GM21423 (cell line): ENCODE data around the gene SLC9A9.

Source experiments
- ATAC-seq: cut with Tn5 transposase; IDR thresholded peaks from one replicate; pipeline ENCODE4 v1.9.1; 2021; ENCODE audit warnings: mild to moderate bottlenecking, moderate library complexity; ENCODE audit not compliant: unreplicated experiment

The SLC9A9 gene

GRCh38 chr3:143573610-143574303 is 274.5 kb downstream of the SLC9A9 start:
- no peak for ATAC-seq

DNA sequence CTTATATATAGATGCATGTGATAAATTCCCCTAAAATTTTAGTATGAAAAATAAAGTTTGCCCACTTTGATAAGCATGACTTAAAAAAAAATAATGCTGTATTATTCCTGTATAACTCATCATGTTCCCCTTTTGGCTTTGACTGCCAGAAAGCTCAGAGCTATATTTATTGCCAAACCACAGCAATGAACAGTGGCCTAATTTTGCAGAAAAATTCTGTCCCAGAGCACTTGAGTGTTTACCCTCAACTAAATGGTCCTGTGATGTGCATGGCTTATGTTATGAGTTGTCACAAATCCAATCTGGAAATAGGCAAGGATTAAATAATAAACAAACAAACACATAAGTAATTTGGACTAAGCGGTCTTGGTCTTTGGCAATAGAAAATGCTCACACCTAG is 276.7 kb downstream of the SLC9A9 start:
- ATAC-seq = no peak

- no peak for ATAC-seq
These were observed 280.4 kb downstream of the SLC9A9 start for GRCh38 chr3:143567823-143568222.

- no peak for ATAC-seq
These were observed 282.3 kb downstream of the SLC9A9 start for GRCh38 chr3:143565951-143566350.

- no peak for ATAC-seq
These were observed 284.5 kb downstream of the SLC9A9 start for GRCh38 chr3:143563786-143564185.

- no peak for ATAC-seq
These were observed 285.5 kb downstream of the SLC9A9 start for GRCh38 chr3:143562789-143563188.

DNA sequence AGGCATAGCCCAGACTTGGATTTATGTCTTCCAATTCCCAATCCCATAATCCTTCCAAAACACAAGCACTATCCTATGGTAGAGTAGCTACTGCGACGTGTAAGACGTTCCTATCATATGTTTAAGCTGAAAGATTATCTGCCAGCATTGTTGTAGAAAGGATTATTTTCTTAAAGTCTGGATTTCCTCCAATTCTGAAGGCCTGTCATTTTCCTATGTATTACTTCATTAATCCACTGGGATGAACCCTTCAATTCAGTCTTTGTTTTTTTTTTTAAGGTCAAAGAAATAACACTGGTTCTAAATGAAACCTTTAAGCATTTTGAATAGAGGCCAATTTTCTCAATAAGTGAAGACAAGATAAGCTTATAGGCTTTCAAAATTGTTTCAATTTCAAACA is 289.0 kb downstream of the SLC9A9 start:
- no peak for ATAC-seq

DNA sequence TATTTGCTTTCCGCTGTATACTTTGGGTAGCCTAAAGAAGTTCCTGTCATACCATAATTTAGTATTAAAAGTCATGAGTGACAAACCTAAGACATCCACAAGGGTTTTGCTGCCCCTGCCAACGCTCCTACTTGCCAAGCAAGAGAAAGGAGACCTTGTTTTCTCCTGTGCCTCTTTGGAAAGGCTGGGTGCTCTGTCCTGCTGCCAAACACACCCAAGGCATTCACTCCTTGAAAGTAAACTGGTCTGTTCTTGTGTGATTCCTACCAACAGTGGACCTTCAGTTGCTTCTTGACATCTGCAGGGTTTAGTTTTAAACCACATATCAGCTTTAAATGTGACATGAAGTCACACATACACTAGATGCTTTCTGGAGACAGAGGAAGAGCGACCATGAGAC is 295.4 kb downstream of the SLC9A9 start:
- no peak for ATAC-seq

DNA sequence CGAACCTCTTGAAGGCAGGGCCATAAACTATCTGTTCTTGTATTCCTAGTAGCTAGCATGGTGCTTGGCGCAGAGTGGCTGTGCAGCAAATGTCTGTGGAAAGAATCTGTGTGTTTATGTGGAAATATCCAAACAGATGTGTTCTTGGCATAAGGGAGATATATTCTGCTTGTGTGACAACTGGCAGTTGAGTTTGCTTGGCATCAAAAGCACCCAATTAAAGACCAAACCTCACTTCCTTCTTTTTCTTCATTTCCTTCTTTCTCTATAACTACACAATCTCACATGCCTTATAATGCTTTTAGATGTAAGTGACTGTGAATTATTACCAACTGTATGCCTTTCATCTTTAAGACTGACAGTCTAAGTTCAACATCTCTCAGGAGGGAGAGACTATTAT is 296.5 kb downstream of the SLC9A9 start:
- no peak for ATAC-seq

- no peak for ATAC-seq
These were observed 299.3 kb downstream of the SLC9A9 start for GRCh38 chr3:143548861-143549497.

- no peak for ATAC-seq
These were observed 299.9 kb downstream of the SLC9A9 start for GRCh38 chr3:143548393-143548792.

DNA sequence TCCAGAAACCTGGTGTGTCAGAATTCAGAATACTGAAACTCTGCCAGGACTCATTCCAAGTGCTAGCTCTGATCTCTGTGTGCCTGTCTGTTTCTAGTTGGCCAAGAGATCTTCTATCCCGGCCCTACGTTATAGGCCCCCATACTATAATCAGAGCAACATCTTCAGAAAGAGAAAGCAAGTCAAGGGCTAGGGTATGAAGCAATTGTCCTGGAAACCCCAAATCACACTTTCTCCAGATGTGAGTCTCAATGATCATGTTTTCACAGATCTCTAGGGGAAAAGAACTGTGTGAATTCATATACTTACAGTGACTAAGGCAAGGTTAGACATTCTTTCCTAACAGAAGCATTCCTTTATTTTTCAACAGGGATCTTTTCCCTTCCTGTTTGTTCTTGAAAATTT is 309.7 kb downstream of the SLC9A9 start:
- ATAC-seq = no peak

GRCh38 chr3:143538061-143538460 is 310.2 kb downstream of the SLC9A9 start:
- ATAC-seq = no peak

DNA sequence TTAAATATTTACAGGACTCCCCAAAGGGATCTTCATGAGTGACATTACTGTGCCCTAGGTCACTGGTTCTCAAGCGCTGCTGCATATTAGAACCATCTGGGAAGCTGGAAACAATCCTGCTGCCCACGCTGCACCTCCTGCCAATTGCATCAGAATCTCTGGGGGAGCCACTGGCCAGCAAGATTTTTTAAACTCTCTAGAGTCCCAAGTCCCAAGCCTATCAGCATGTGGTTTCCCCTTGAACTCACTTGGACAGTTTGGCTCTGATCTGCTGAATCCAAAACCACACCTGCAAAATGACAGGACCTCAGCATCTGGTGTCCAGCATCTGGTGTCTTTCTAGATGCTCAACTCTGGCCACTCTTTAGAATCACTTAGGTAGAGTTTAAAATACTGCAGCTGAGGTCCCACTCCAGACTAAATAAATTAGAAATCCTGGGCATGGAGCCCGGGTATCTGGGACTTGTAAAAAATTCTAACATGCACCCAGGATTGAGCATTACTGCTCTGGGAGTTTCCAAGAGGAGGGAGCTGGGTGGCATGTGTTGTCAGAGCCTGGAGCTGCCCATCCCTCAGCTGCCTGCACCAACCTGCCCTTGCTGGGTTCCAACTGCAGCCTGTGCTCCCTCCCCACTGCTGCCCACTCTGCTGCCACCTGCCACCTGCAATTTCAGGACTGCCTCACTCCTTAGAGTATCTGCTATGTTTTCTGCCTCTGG is 311.3 kb downstream of the SLC9A9 start:
- ATAC-seq = no peak

DNA sequence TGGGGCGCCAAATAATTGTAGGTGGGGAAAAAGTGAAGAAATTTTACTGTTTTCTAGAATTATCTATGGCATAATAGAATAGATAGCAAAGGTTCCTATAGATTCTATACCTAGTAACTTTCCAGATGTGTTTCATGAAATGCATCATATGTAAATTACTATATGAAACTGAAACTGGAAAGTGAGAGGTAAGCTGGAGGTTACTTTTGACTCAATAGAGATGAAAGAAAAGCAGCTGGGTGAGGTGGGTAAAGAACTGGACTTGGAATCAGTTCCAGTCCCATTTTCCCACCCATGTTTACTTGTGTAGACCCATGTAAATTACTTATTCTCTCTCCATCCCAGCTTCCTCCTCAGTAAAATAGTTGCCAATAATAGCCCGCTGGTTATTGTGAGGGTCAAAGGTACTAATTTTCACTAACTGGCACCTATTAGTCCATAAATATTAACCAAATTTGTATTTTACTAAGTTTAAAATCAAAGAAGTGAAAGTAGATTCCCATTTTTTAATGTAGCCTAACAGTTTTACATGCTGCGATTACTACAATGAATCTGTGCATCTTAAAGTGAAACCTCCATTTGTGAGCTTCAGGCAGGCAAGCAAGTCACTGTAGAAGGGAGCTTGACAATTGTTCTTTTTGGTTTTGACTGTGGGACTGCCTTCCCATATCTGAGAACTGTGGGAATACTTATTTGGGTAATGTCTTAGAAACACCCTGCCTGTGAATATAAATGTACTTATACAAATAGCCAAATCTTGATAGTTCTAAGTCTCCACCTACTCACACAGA is 312.1 kb downstream of the SLC9A9 start:
- ATAC-seq = peak; percentile 96

DNA sequence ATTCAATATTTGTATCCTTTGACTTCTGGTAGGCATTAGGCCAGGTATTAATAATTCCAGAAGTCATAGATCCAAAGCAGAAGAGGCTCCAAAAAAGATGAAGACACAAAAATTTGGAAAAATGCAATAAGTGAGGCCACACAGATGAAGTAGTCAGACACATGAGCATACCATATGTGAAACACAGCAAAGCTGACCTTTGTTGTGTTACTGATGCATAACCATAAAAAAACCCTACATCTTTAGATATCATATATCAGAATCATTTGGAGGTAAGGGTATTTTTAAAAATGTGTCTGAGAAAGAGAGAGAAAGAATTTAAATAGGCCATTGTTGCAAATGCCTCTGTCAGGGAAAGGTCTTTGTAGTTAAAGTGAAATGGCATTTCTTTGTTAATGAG is 314.9 kb downstream of the SLC9A9 start:
- ATAC-seq = no peak

DNA sequence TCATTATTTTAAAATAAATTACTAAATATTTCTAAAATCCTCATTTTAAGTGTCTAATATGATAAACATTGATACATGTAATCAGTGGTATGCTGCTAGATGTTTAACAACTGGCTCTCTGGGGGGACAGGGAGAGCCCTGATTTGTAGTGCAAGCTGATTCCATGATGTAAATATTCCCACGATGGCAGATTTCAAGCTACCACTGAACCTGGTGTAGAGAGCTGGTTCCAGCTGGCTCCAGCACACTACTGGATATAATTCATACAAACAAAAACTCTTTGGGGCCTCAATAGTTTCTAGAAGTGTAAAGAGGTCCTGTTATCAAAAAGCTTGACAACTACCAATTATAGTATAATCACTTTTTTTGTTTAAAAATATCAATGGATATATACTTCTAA is 316.2 kb downstream of the SLC9A9 start:
- ATAC-seq = no peak

- ATAC-seq = no peak
These were observed 317.2 kb downstream of the SLC9A9 start for GRCh38 chr3:143531101-143531500.

DNA sequence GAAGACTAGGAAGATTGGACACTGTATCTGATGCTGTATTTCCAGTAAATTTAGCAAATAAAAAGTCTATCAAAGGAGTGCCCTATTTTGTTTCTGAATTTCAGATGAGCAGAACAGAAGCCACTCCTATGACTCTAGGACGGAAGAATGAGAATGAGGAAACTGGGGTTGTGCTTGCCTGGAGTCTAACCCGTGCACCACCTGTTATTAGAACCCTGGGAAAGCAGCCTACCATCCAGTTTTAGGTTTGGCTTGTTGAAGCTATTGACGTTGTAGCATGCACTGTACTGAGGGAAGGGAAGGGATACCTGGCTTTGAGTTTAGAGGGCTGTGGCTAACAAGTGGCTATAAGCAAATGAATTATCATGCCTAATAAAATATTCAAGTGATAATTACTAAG is 318.5 kb downstream of the SLC9A9 start:
- ATAC-seq = no peak

DNA sequence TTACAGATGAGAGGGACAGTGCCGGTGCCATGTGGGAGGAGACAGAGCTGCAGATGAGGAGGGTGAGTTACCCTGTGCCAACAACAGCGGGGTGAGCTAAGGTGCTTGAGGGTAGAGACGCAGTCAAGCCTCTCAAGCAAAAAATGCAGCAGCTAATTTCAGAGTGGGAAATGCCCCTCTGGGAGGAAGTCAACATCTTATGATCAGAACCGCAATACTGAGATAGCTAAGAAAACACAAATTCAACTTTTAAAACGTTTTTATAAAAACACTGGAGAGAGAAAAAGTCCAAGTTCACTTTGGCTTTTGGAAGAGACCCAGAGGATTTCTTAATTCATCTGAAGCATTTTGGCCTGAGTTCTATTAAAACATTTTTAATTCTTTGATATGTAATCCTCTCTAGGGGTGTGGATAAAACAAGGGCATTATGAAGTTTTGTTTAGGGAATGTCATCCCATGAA is 319.2 kb downstream of the SLC9A9 start:
- ATAC-seq = peak; percentile 81

- ATAC-seq = no peak
These were observed 322.2 kb downstream of the SLC9A9 start for GRCh38 chr3:143526011-143526545.
